Mesenchymal stem cell (in vitro differentiated cells and primary cell): Measurements from ENCODE around the gene MAP3K15.

ENCODE experiments used
- DNase-seq: peaks from one replicate; pipeline ENCODE4 v3.0.0-alpha.2; 2013
- H2AFZ ChIP-seq: one replicate; pipeline ENCODE4 v1.6.1; 2013; ENCODE audit warnings: low read depth, mild to moderate bottlenecking, control low read depth, inconsistent platforms, low read length, moderate library complexity
- H2AK5ac ChIP-seq: 2 replicates; pipeline ENCODE4 v1.6.1; 2013; ENCODE audit warnings: low read length, moderate library complexity, mild to moderate bottlenecking, inconsistent platforms; ENCODE audit not compliant: severe bottlenecking
- H2BK120ac ChIP-seq: one replicate; pipeline ENCODE4 v1.6.1; 2013; ENCODE audit warnings: low read depth, mild to moderate bottlenecking, inconsistent platforms, low read length, moderate library complexity
- H2BK12ac ChIP-seq, 2 experiments: one replicate each; pipeline ENCODE4 v1.6.1; 2013; ENCODE audit warnings: inconsistent platforms in 2 of 2, low read length in 2 of 2, mild to moderate bottlenecking in 2 of 2, moderate library complexity in 2 of 2, control low read depth in 1 of 2
- H2BK15ac ChIP-seq: one replicate; pipeline ENCODE4 v1.6.1; 2013; ENCODE audit warnings: mild to moderate bottlenecking, low read depth, inconsistent platforms; ENCODE audit not compliant: poor library complexity, severe bottlenecking
- H2BK5ac ChIP-seq: 2 replicates; pipeline ENCODE4 v1.6.1; 2013; ENCODE audit warnings: low read depth, mild to moderate bottlenecking, low read length, control low read depth, inconsistent platforms; ENCODE audit not compliant: poor library complexity, severe bottlenecking
- H3K14ac ChIP-seq, 2 experiments: one replicate each; pipeline ENCODE4 v1.6.1; 2013; ENCODE audit warnings: inconsistent platforms in 2 of 2, low read length in 2 of 2, control low read depth in 1 of 2, mild to moderate bottlenecking in 1 of 2, moderate library complexity in 1 of 2
- H3K18ac ChIP-seq, 2 experiments: one replicate each; pipeline ENCODE4 v1.6.1; 2013; ENCODE audit warnings: inconsistent platforms in 2 of 2, low read length in 2 of 2, control low read depth in 1 of 2, low read depth in 1 of 2, mild to moderate bottlenecking in 1 of 2
- H3K23ac ChIP-seq, 2 experiments: one replicate each; pipeline ENCODE4 v1.6.1; 2013; ENCODE audit warnings: inconsistent platforms in 2 of 2, low read length in 2 of 2, mild to moderate bottlenecking in 2 of 2, moderate library complexity in 2 of 2, control low read depth in 1 of 2
- H3K27ac ChIP-seq: 2 replicates; pipeline ENCODE4 v1.5.1; 2013; ENCODE audit warnings: mild to moderate bottlenecking, moderate library complexity, low read length, control low read depth, inconsistent platforms; ENCODE audit not compliant: poor library complexity, severe bottlenecking
- H3K27me3 ChIP-seq, 2 experiments: 2 replicates each; pipeline versions ENCODE4 v1.6.1 to v1.7.0; 2013; ENCODE audit warnings: low read length in 2 of 2, mild to moderate bottlenecking in 2 of 2, moderate library complexity in 2 of 2, control low read depth in 1 of 2, inconsistent platforms in 1 of 2; ENCODE audit not compliant: control insufficient read depth in 1 of 2, insufficient read depth in 1 of 2
- H3K36me3 ChIP-seq, 2 experiments: 2 replicates each; pipeline versions ENCODE4 v1.6.1 to v1.7.0; 2013; ENCODE audit warnings: low read length in 2 of 2, control low read depth in 1 of 2, inconsistent platforms in 1 of 2, low read depth in 1 of 2, mild to moderate bottlenecking in 1 of 2; ENCODE audit not compliant: insufficient read depth in 2 of 2, control insufficient read depth in 1 of 2
- H3K4ac ChIP-seq, 2 experiments: one replicate each; pipeline ENCODE4 v1.6.1; 2013; ENCODE audit warnings: inconsistent platforms in 2 of 2, low read length in 2 of 2, mild to moderate bottlenecking in 2 of 2, moderate library complexity in 2 of 2, control low read depth in 1 of 2, low read depth in 1 of 2
- H3K4me1 ChIP-seq: 2 replicates; pipeline ENCODE4 v1.6.1; 2013; ENCODE audit warnings: low read depth, low read length, control low read depth; ENCODE audit not compliant: control insufficient read depth, insufficient read depth
- H3K4me2 ChIP-seq: 2 replicates; pipeline ENCODE4 v1.6.1; 2013; ENCODE audit warnings: low read length, mild to moderate bottlenecking, inconsistent platforms; ENCODE audit not compliant: poor library complexity, severe bottlenecking
- H3K4me3 ChIP-seq, 2 experiments: 2 replicates each; pipeline versions ENCODE4 v1.5.1 to v1.7.0; 2013; ENCODE audit warnings: low read length in 2 of 2, mild to moderate bottlenecking in 2 of 2, control low read depth in 1 of 2, low read depth in 1 of 2; ENCODE audit not compliant: insufficient read depth in 1 of 2
- H3K79me1 ChIP-seq: replicated peaks from 2 replicates; pipeline ENCODE4 v1.6.1; 2013; ENCODE audit warnings: mild to moderate bottlenecking, control low read depth, low read length, inconsistent platforms; ENCODE audit not compliant: poor library complexity, severe bottlenecking
- H3K9ac ChIP-seq: 2 replicates; pipeline ENCODE4 v1.7.0; 2013; ENCODE audit warnings: mild to moderate bottlenecking, low read length, moderate library complexity
- H3K9me3 ChIP-seq: 2 replicates; pipeline ENCODE4 v1.7.0; 2013; ENCODE audit warnings: mild to moderate bottlenecking, low read length; ENCODE audit not compliant: control insufficient read depth
- H4K8ac ChIP-seq: one replicate; pipeline ENCODE4 v1.6.1; 2013; ENCODE audit warnings: inconsistent platforms, mild to moderate bottlenecking, low read length, moderate library complexity
- H4K91ac ChIP-seq: one replicate; pipeline ENCODE4 v1.6.1; 2013; ENCODE audit warnings: mild to moderate bottlenecking, low read length, inconsistent platforms
- WGBS: methylation state at CpG from one replicate; pipeline ENCODE4 v1.1.7; 2013; ENCODE audit warnings: mixed read lengths; 5-methylcytosine and 5-hydroxymethylcytosine counted together

Gene MAP3K15

DNA sequence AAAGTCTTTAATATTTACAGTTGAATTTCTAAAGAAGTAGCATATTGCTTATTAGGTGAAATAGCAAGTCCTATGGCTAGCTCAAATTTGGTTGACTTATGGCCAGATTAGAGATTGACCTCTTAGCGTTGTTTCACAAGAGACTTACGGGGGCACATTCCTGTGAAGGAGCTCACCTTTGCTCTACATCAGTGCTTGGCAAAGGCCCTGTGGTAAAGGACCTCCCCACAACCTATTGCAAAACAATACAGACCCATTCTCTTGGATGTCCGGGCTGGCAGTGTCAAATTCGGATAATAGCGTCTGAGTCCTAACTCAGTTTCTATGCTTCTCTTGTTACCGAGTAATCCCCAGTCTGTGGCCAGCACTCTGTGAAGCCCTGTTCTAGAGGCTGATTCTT is 160.7 kb downstream of the MAP3K15 start:
- Histone ChIP-seq H2AFZ (no peak overlapping the region), H2BK12ac (no peak overlapping the region), H3K4me3 (no peak overlapping the region), H3K27ac (no peak overlapping the region), H3K27me3 (no peaks in the 10 kb centered on the region), H2AK5ac (no peak overlapping the region), H3K4me2 (no peak overlapping the region), H4K8ac (no peak overlapping the region), H4K91ac (no peak overlapping the region), H3K79me1 (peaks cover 14% of the 10 kb centered on the region), H2BK5ac (no peak overlapping the region), H3K14ac (no peak overlapping the region), H3K23ac (no peak overlapping the region), H2BK120ac (no peak overlapping the region), H3K9me3 (no peaks in the 10 kb centered on the region), H3K18ac (no peak overlapping the region), H3K4me1 (no peaks in the 10 kb centered on the region), H3K9ac (no peak overlapping the region), H3K4ac (no peak overlapping the region), H3K36me3 (peaks cover 41 to 85% of the 10 kb centered on the region in 2 experiments), H2BK15ac (no peak overlapping the region)
- 96% methylated on average over 6 of the region's 6 CpGs for WGBS
- no peak for DNase-seq

DNA sequence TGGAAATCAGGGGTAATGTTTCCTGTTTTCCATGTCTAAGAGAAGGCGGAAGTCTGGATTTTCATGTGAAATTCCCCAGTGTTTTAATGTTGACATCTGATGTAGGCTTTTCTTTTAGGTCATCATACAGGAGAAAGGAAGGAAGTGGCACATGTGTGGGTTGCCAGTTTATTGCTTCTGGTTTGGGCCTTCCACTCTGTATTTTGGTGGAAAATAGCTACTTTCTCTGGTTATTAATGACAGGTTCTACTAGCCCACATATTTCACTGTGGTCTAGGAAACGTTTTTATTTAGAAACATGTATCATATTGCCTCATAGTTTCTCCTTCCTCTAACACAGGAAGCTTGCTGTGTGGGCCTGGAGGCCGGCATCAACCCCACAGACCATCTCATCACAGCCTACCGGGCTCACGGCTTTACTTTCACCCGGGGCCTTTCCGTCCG is 164.3 kb downstream of the MAP3K15 start:
- Histone ChIP-seq H3K14ac (no peak overlapping the region), H3K9me3 (no peaks in the 10 kb centered on the region), H3K4me3 (no peak overlapping the region), H4K91ac (no peak overlapping the region), H3K23ac (no peak overlapping the region), H4K8ac (no peak overlapping the region), H3K79me1 (peaks cover 11% of the 10 kb centered on the region), H2BK120ac (no peak overlapping the region), H3K36me3 (peaks cover 27 to 52% of the 10 kb centered on the region in 2 experiments), H2AFZ (no peak overlapping the region), H2BK5ac (no peak overlapping the region), H2BK12ac (no peak overlapping the region), H3K27ac (no peak overlapping the region), H3K4me1 (peaks cover 5% of the 10 kb centered on the region), H3K27me3 (no peaks in the 10 kb centered on the region), H3K4ac (no peak overlapping the region), H3K9ac (no peak overlapping the region), H3K4me2 (no peak overlapping the region), H2AK5ac (no peak overlapping the region), H3K18ac (no peak overlapping the region), H2BK15ac (no peak overlapping the region)
- DNase-seq, result no peak
- 91% methylated on average over 3 of the region's 8 CpGs for WGBS

- WGBS, result 100% methylated on average over 1 of the region's 2 CpGs
These were observed 166.0 kb downstream of the MAP3K15 start for GRCh38 chrX:19349264-19349663.

DNA sequence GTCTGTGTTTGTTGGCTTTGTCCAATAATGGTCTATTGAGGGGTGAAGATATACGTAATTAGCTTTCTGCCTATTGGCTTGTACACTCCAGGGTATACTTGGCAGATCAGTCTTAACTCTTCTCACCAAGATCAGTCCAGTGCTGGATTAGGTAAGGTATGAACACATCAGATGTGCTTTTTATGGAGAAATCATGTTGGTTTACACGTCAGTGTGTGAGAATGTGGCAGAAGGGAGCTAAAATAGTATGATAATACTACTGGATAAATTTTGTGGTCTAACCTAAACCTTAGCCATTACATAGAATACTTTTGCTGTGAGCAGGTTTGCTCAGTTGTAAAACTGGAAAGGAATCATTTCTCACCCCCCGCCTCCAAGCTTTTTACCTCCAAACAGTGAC is 167.4 kb downstream of the MAP3K15 start:
- H2BK120ac ChIP-seq, result no peak overlapping the region
- no peak overlapping the region for H4K91ac ChIP-seq
- no peak overlapping the region for H3K27ac ChIP-seq
- no peak overlapping the region for H2BK15ac ChIP-seq
- H2AK5ac ChIP-seq, result no peak overlapping the region
- H3K4me3 ChIP-seq, result no peak overlapping the region
- peaks cover 12 to 25% of the 10 kb centered on the region in 2 experiments for H3K36me3 ChIP-seq
- H3K18ac ChIP-seq, result no peak overlapping the region
- H3K4me1 ChIP-seq, result peaks cover 11% of the 10 kb centered on the region
- no peaks in the 10 kb centered on the region for H3K27me3 ChIP-seq
- no peak overlapping the region for H3K23ac ChIP-seq
- 100% methylated on average over 2 of the region's 3 CpGs for WGBS
- H3K9ac ChIP-seq, result no peak overlapping the region
- no peak overlapping the region for H3K4ac ChIP-seq
- no peaks in the 10 kb centered on the region for H3K9me3 ChIP-seq
- H3K14ac ChIP-seq, result no peak overlapping the region
- H4K8ac ChIP-seq, result no peak overlapping the region
- no peak for DNase-seq
- no peak overlapping the region for H2AFZ ChIP-seq
- H3K4me2 ChIP-seq, result no peak overlapping the region
- peaks cover 3% of the 10 kb centered on the region for H3K79me1 ChIP-seq
- no peak overlapping the region for H2BK12ac ChIP-seq
- H2BK5ac ChIP-seq, result no peak overlapping the region

More at GRCh38 chrX:19349264-19349663, 166.0 kb downstream of the MAP3K15 start:
- H2BK15ac ChIP-seq, result no peak overlapping the region
- H3K79me1 ChIP-seq, result peaks cover 3% of the 10 kb centered on the region
- H2BK12ac ChIP-seq, result no peak overlapping the region
- no peak overlapping the region for H4K91ac ChIP-seq
- no peak overlapping the region for H3K27ac ChIP-seq
- no peak overlapping the region for H3K4ac ChIP-seq
- H3K4me3 ChIP-seq, result no peak overlapping the region
- H2BK5ac ChIP-seq, result no peak overlapping the region
- no peak overlapping the region for H3K4me2 ChIP-seq
- H3K23ac ChIP-seq, result no peak overlapping the region
- no peak for DNase-seq
- no peak overlapping the region for H2BK120ac ChIP-seq
- H4K8ac ChIP-seq, result no peak overlapping the region
- H3K18ac ChIP-seq, result no peak overlapping the region
- no peaks in the 10 kb centered on the region for H3K27me3 ChIP-seq
- H3K14ac ChIP-seq, result no peak overlapping the region
- H2AFZ ChIP-seq, result no peak overlapping the region
- H3K4me1 ChIP-seq, result peaks cover 11% of the 10 kb centered on the region
- H3K9ac ChIP-seq, result no peak overlapping the region
- no peak overlapping the region for H2AK5ac ChIP-seq
- H3K9me3 ChIP-seq, result no peaks in the 10 kb centered on the region
- peaks cover 13 to 35% of the 10 kb centered on the region in 2 experiments for H3K36me3 ChIP-seq
